Testis (tissue), 2 donors: ENCODE results near the gene NRXN3.

Experiments used
- CTCF ChIP-seq, 3 experiments: fragments of 450-650 bp in 2 of 3; fragments of 200-600 bp in 1 of 3; sonication (generic) in 1 of 3; IDR thresholded peaks; one replicate each; pipeline ENCODE4 v1.5.1; 2016 to 2019; ENCODE audit warnings: antibody characterized with exemption in 3 of 3, mild to moderate bottlenecking in 2 of 3, moderate library complexity in 1 of 3
- POLR2A ChIP-seq: fragments of 450-650 bp; IDR thresholded peaks from one replicate; pipeline ENCODE4 v1.6.1; 2017; ENCODE audit warnings: antibody characterized with exemption, mild to moderate bottlenecking, moderate library complexity

GRCh38 chr14:79448960-79449359, 1278.8 kb downstream of the NRXN3 start:
- TF ChIP-seq CTCF (IDR thresholded peaks at IDR 0.05), result no peak
- TF ChIP-seq POLR2A, result no peak
